HepG2 (cell line): ENCODE data around the gene AAMP. TPM values are rescaled to one million over a fixed set of nuclear protein-coding genes. Genes with fewer than 3 reads are reported as not detected.

Experiments
- BCL6 ChIP-seq: IDR thresholded peaks from 2 replicates; pipeline ENCODE4 v1.6.1; 2016; ENCODE audit warnings: missing genetic modification reagents, missing compliant biosample characterization
- BORCS8-MEF2B ChIP-seq: sonication (generic); formaldehyde crosslinking; IDR thresholded peaks from 2 replicates; pipeline ENCODE4 v1.8.0; 2022; ENCODE audit warnings: mild to moderate bottlenecking, missing genetic modification reagents
- DBP ChIP-seq: sonication (generic); formaldehyde crosslinking; IDR thresholded peaks from 2 replicates; pipeline ENCODE4 v1.4.0; 2020; ENCODE audit warnings: missing genetic modification reagents; ENCODE audit errors: not compliant biosample characterization
- ELF4 ChIP-seq: sonication (generic); formaldehyde crosslinking; IDR thresholded peaks from 2 replicates; pipeline ENCODE4 v1.5.0; 2020; ENCODE audit warnings: missing genetic modification reagents, mild to moderate bottlenecking, moderate library complexity, borderline replicate concordance
- EP300 ChIP-seq, 3 experiments: sonication (generic) in 1 of 3; formaldehyde crosslinking in 1 of 3; IDR thresholded peaks; 2 replicates each; pipeline versions ENCODE4 v1.5.1 to v1.6.1; 2011 to 2020; ENCODE audit warnings: low read depth in 2 of 3, low read length in 2 of 3, borderline replicate concordance in 1 of 3, improper control_type of control experiment in 1 of 3, mild to moderate bottlenecking in 1 of 3, missing genetic modification reagents in 1 of 3, moderate library complexity in 1 of 3
- KDM5A ChIP-seq: fragments of 200-600 bp; sonication (generic); IDR thresholded peaks from 2 replicates; pipeline ENCODE4 v1.7.0; 2018; ENCODE audit warnings: antibody characterized with exemption, mild to moderate bottlenecking, low read length, borderline replicate concordance
- KDM5B ChIP-seq: sonication (generic); formaldehyde crosslinking; IDR thresholded peaks from 2 replicates; pipeline ENCODE4 v1.4.0; 2020; ENCODE audit warnings: missing genetic modification reagents, mild to moderate bottlenecking, borderline replicate concordance
- MBD4 ChIP-seq: IDR thresholded peaks from 2 replicates; pipeline ENCODE4 v1.6.1; 2012; ENCODE audit warnings: low read length, inconsistent platforms, borderline replicate concordance
- MXD3 ChIP-seq: IDR thresholded peaks from 2 replicates; pipeline ENCODE4 v1.6.1; 2016; ENCODE audit warnings: mild to moderate bottlenecking, missing biosample characterization, missing genetic modification reagents
- MZF1 ChIP-seq: sonication (generic); formaldehyde crosslinking; IDR thresholded peaks from 2 replicates; pipeline ENCODE4 v1.8.1; 2023; ENCODE audit warnings: mild to moderate bottlenecking, missing genetic modification reagents, borderline replicate concordance
- NFATC3 ChIP-seq: sonication (generic); formaldehyde crosslinking; IDR thresholded peaks from 2 replicates; pipeline ENCODE4 v1.5.1; 2020; ENCODE audit warnings: mild to moderate bottlenecking, missing genetic modification reagents
- NR0B2 ChIP-seq: sonication (generic); formaldehyde crosslinking; IDR thresholded peaks from 2 replicates; pipeline ENCODE4 v1.4.0; 2020; ENCODE audit warnings: mild to moderate bottlenecking, missing genetic modification reagents
- PBX2 ChIP-seq: IDR thresholded peaks from 2 replicates; pipeline ENCODE4 v1.6.1; 2016; ENCODE audit warnings: control low read depth
- PHB2 ChIP-seq: fragments of 450-650 bp; IDR thresholded peaks from 2 replicates; pipeline ENCODE4 v1.6.1; 2018; ENCODE audit not compliant: partially characterized antibody
- PHF20 ChIP-seq: sonication (generic); formaldehyde crosslinking; IDR thresholded peaks from 2 replicates; pipeline ENCODE4 v1.5.0; 2020; ENCODE audit warnings: mild to moderate bottlenecking, missing genetic modification reagents
- YEATS2 ChIP-seq: sonication (generic); formaldehyde crosslinking; IDR thresholded peaks from 2 replicates; pipeline ENCODE4 v1.4.0; 2020; ENCODE audit warnings: missing genetic modification reagents, borderline replicate concordance
- ZNF142 ChIP-seq: sonication (generic); formaldehyde crosslinking; IDR thresholded peaks from 2 replicates; pipeline ENCODE4 v1.4.0; 2020; ENCODE audit warnings: missing genetic modification reagents
- ZNF44 ChIP-seq: sonication (generic); formaldehyde crosslinking; IDR thresholded peaks from 2 replicates; pipeline ENCODE4 v1.5.1; 2020; ENCODE audit warnings: mild to moderate bottlenecking, missing genetic modification reagents
- ZNF7 ChIP-seq: IDR thresholded peaks from 2 replicates; pipeline ENCODE4 v1.6.1; 2016; ENCODE audit warnings: missing biosample characterization, missing genetic modification reagents
- ZNF75D ChIP-seq: sonication (generic); formaldehyde crosslinking; IDR thresholded peaks from 2 replicates; pipeline ENCODE4 v1.8.1; 2023; ENCODE audit warnings: missing genetic modification reagents, mild to moderate bottlenecking, borderline replicate concordance
- polyA plus RNA-seq, 8 experiments: library from polyadenylated mRNA; depleted of rRNA in 3 of 8; stranded (reverse) in 7 of 8; unstranded in 1 of 8; fragments of >200 nt; fragmentation: Illumina TruSeq in 4 of 8; extraction: Trizol in 4 of 8; gene quantifications; 2 replicates each; pipeline versions ENCODE4 v1.2.1 to v1.2.3, GENCODE V29; 2011 to 2016; ENCODE audit warnings: low read depth in 4 of 8, missing spikeins in 1 of 8, mixed read lengths in 1 of 8; ENCODE audit not compliant: insufficient read depth in 1 of 8
- total RNA-seq, 5 experiments: library from RNA; depleted of rRNA; stranded (reverse); fragments of >200 nt; fragmentation: Illumina TruSeq; extraction: Trizol; gene quantifications; 2 replicates each; pipeline ENCODE4 v1.2.3, GENCODE V29; 2016; ENCODE audit warnings: low read depth in 1 of 5

AAMP gene
- total and polyA plus RNA-seq, 2 of the 13 experiments (the other 11 are each of a cell fraction or from before 2014, with no cell fraction given) = 110 to 186 TPM

GRCh38 chr2:218286570-218287459, 16.9 kb upstream of the AAMP start (continued):
- no peak for TF ChIP-seq YEATS2 (CRISPR knock-in tag)
- no peak for TF ChIP-seq PHF20 (CRISPR knock-in tag)
- TF ChIP-seq ZNF44 (CRISPR knock-in tag) = no peak
- TF ChIP-seq NFATC3 (CRISPR knock-in tag) = no peak
- no peak for TF ChIP-seq DBP (CRISPR knock-in tag)
- no peak for TF ChIP-seq MBD4
- no peak for TF ChIP-seq NR0B2 (CRISPR knock-in tag)
- peak; percentile 61; the same call in 1 of the 2 replicates for TF ChIP-seq KDM5A
- no peak for TF ChIP-seq BORCS8-MEF2B (CRISPR knock-in tag)
- no peak for TF ChIP-seq ZNF7 (CRISPR knock-in tag)
- TF ChIP-seq PHB2 = no peak
- no peak for TF ChIP-seq ZNF75D (CRISPR knock-in tag)
- TF ChIP-seq ELF4 (CRISPR knock-in tag) = no peak
- no peak for TF ChIP-seq MZF1 (CRISPR knock-in tag)
- peak; percentile 80 for TF ChIP-seq PBX2 (CRISPR knock-in tag)
- TF ChIP-seq EP300 (IDR thresholded peaks at IDR 0.05; ENCODE audit: low read depth in 2 of 2, low read length in 2 of 2) = peak in 1 of 2 experiments; percentile 50; a peak in 1 of 4 replicates
- peak; percentile 9; the same call in 1 of the 2 replicates for TF ChIP-seq EP300 (CRISPR knock-in tag; IDR thresholded peaks at IDR 0.05; ENCODE audit: borderline replicate concordance)
- TF ChIP-seq KDM5B (CRISPR knock-in tag) = no peak
- TF ChIP-seq ZNF142 (CRISPR knock-in tag) = no peak
- no peak for TF ChIP-seq MXD3 (CRISPR knock-in tag)
- no peak for TF ChIP-seq BCL6 (CRISPR knock-in tag)
